HG02571 (cell line): ENCODE data around the gene MBTD1.
"Not testable (repeated sequence)": the region's sequence is repeated elsewhere in the genome, so short reads cannot be mapped to it uniquely, and the experiment has no call there.

Experiments
- ATAC-seq: cut with Tn5 transposase; IDR thresholded peaks from one replicate; pipeline ENCODE4 v1.9.1; 2021; ENCODE audit warnings: mild to moderate bottlenecking, moderate library complexity; ENCODE audit not compliant: unreplicated experiment

MBTD1 gene

DNA sequence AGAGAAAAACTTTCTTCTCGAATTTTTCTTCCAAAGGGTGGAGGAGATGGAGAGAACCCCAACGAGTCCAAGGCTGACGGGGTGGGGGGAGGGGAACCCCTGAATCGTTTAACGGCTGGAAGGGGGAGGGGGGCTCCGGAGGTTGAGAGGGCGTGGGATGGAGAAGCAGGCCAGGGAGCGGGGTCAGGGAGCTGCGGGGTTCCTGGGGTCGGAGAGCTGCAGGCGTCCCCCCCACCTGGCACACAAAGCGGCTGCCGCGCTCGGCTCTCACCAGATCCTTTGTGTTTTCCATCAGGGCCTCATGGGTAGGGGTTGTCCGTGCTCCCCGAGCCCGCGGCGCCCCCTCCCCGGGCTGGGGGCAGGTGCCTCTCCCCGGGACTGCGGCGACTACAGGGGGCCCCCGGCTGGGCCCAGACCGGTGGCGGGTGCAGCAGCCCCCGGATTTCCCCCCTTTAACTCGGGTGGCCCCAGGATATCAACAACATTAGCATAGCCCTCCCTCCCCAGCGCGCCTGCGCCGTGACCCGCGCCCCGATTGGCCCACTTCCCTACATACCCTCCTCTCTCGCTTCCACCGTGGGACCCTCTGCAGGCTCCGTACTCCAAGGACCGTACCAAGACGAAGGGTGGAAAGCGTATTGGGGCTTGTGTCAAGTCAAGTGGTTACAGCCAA is at the start of gene MBTD1:
Gene MBTD1, minus strand, starts transcription at position 486 of the 673 bp plus-strand sequence. CDS start 34,888 bp downstream, outside the sequence.
- peak; percentile 76 for ATAC-seq

DNA sequence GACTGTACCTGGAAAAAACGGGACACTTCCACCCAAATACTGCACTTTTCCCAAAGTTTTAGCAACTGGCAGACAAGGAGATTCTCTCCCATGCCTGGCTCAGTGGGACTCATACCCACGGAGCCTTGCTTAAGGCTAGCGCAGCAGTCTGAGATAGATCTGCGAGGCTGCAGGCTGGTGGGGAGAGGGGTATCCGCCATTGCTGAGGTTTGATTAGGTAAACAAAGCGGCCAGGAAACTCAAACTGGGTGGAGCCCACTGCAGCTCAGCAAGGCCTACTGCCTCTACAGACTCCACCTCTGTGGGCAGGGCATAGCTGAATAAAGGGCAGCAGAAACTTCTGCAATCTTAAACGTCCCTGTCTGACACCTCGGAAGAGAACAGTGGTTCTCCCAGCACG is 45.3 kb upstream of the MBTD1 start:
- no peak for ATAC-seq

- no peak for ATAC-seq
Measured at GRCh38 chr17:51299859-51300258, 40.0 kb upstream of the MBTD1 start.

GRCh38 chr17:51298508-51299371 is 38.9 kb upstream of the MBTD1 start:
- ATAC-seq: no peak

- ATAC-seq: not testable (repeated sequence)
Measured at GRCh38 chr17:51294338-51294737, 34.5 kb upstream of the MBTD1 start.

DNA sequence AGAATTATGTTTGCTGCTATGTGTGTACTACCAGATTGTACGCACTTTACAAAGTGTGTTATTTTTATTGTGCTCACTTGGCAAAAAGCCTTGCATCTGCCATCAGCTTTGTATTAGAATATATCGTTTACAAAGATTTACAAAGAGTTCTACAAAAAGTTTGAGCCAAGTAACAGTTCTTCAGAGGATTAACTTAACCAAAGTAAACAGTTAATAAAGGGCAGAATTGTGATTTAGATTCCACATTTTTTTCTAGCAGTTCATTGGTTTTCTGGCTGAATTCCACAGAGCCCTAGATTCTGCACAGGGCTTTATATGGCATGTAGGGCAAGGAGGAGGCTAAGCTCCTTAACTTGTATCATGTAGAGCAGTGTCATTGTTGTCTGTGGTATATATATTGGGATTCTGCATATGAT is 29.9 kb upstream of the MBTD1 start:
- no peak for ATAC-seq

DNA sequence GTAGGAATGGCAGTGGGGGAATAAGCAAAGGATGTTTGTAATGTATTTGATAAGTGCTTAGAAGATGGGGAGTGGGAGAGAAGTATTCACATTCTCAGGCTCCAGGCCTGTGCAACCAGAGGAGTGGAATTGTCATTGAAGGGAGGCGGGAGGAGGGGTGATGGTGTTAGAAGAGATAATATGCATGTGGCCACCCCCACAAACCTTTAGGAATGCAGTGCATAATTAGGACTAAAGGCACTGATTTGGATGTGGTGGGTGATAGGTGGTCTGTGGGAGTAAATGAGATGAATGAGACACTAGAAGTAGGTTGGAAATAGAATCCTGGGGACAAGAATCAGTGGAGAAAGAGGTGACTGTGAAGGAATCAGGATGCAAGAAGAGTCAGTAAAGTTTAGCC is 27.6 kb upstream of the MBTD1 start:
- no peak for ATAC-seq

DNA sequence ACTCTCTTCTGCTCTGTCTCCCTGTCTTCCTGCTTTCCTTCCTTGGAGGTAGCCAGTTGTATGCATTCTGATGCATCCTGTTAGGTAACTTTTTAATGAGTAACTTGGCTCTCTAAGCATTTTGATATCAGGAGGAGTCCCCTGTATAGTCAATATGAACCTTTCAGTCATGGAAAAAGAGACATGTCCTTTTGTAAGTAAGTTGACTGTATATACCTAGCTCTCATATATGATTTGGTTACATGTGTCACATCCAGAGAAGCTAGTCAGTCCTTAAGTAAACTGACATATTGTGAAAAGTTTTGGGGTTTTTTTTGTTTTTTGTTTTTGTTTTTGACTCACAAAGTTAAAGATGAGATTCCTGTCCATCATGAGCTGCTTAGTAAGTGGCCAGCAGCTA is 19.3 kb upstream of the MBTD1 start:
- ATAC-seq: no peak

- ATAC-seq: no peak
Measured at GRCh38 chr17:51275381-51275780, 15.5 kb upstream of the MBTD1 start.

DNA sequence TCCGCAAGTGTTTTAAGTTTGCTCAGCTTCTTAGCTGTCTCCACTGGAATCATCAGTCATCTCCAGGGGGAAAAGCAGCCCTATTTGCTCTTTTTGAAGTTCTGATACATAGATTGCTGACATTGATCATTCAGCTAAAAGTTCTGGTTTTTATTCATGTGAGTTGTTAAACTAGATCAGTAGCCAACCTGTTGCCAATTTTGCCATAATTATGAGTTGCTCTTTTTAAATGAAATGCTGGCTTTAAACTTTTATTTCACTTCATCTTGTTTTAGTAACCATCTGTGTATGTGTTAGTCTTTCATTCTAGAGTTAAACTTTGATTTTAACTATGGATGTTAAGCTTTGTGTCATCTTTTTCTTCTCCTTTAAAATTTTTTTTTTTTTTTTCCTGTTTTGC is 13.0 kb upstream of the MBTD1 start:
- ATAC-seq: no peak

GRCh38 chr17:51270636-51271035 is 10.8 kb upstream of the MBTD1 start:
- no peak for ATAC-seq

DNA sequence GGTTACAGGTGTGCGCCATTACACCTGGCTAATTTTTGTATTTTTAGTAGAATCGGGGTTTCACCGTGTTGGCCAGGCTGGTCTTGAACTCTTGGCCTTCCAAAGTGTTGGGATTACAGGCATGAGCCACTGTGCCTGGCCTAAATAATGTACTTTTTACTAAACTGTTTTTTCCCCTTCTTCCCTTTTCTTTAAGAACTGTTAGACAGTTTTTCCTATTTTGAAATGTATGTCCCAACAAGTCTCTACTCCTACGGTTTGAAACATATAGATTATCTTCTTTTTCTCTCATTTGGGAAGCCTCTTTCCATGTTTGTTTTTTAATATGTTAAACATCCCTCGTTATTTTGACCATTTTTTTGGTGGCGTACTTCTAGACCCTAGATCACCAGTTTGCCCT is 10.1 kb upstream of the MBTD1 start:
- no peak for ATAC-seq

GRCh38 chr17:51264466-51264865 is 4.6 kb upstream of the MBTD1 start:
- ATAC-seq: not testable (repeated sequence)

- ATAC-seq: no peak
Measured at GRCh38 chr17:51263006-51263405, 3.2 kb upstream of the MBTD1 start.

GRCh38 chr17:51261024-51261963 is 1.4 kb upstream of the MBTD1 start:
- no peak for ATAC-seq

- ATAC-seq: peak; percentile 64
Measured at GRCh38 chr17:51260237-51261023, 581 bp upstream of the MBTD1 start, which contains the start of gene UTP18. Gene UTP18 (plus strand): TSS chr17:51260546. CDS start chr17:51260585, 39 bp downstream.

GRCh38 chr17:51258756-51259563 is 889 bp downstream of the MBTD1 start:
- no peak for ATAC-seq

- ATAC-seq: no peak
Measured at GRCh38 chr17:51257150-51258081, 2.4 kb downstream of the MBTD1 start.
